Keratinocyte (primary cell): ENCODE results near the gene MC3R.

Experiments
- EZH2 ChIP-seq: IDR thresholded peaks from one replicate; pipeline ENCODE4 v1.6.1; 2012; ENCODE audit warnings: inconsistent platforms, mild to moderate bottlenecking, low read length, moderate library complexity
- TF ChIP-seq, protein P1 (sequence below), 3 experiments: IDR thresholded peaks in 1 of 3; conservative IDR thresholded peaks in 1 of 3; optimal IDR thresholded peaks in 1 of 3; 2 replicates in 2 of 3; 3 replicates in 1 of 3; pipeline versions ENCODE3 to v1.5.1; 2011; ENCODE audit warnings: low read length in 3 of 3, mild to moderate bottlenecking in 3 of 3, moderate library complexity in 2 of 3, control low read depth in 1 of 3, inconsistent platforms in 1 of 3; ENCODE audit not compliant: insufficient read depth in 2 of 3; ENCODE audit errors: extremely low read depth in 1 of 3

- TF ChIP-seq, protein P1, sequence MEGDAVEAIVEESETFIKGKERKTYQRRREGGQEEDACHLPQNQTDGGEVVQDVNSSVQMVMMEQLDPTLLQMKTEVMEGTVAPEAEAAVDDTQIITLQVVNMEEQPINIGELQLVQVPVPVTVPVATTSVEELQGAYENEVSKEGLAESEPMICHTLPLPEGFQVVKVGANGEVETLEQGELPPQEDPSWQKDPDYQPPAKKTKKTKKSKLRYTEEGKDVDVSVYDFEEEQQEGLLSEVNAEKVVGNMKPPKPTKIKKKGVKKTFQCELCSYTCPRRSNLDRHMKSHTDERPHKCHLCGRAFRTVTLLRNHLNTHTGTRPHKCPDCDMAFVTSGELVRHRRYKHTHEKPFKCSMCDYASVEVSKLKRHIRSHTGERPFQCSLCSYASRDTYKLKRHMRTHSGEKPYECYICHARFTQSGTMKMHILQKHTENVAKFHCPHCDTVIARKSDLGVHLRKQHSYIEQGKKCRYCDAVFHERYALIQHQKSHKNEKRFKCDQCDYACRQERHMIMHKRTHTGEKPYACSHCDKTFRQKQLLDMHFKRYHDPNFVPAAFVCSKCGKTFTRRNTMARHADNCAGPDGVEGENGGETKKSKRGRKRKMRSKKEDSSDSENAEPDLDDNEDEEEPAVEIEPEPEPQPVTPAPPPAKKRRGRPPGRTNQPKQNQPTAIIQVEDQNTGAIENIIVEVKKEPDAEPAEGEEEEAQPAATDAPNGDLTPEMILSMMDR (optimal IDR thresholded peaks at IDR 0.05 in 1 of 3, IDR thresholded peaks at IDR 0.05 in 1 of 3, conservative IDR thresholded peaks at IDR 0.05 in 1 of 3; ENCODE audit: extremely low read depth in 1 of 3, insufficient read depth in 2 of 3, low read length in 3 of 3) = no peak
- no peak for TF ChIP-seq EZH2
Observed at GRCh38 chr20:56245761-56246160, 2.8 kb upstream of the MC3R start.
